CD4-positive, alpha-beta T cell treated with Interleukin-17A for 1 hour (primary cell): ENCODE results near the gene SAMD10.

ENCODE experiments used
- DNase-seq: peaks from one replicate; pipeline ENCODE4 v3.0.0-alpha.2; 2020

The SAMD10 gene

DNA sequence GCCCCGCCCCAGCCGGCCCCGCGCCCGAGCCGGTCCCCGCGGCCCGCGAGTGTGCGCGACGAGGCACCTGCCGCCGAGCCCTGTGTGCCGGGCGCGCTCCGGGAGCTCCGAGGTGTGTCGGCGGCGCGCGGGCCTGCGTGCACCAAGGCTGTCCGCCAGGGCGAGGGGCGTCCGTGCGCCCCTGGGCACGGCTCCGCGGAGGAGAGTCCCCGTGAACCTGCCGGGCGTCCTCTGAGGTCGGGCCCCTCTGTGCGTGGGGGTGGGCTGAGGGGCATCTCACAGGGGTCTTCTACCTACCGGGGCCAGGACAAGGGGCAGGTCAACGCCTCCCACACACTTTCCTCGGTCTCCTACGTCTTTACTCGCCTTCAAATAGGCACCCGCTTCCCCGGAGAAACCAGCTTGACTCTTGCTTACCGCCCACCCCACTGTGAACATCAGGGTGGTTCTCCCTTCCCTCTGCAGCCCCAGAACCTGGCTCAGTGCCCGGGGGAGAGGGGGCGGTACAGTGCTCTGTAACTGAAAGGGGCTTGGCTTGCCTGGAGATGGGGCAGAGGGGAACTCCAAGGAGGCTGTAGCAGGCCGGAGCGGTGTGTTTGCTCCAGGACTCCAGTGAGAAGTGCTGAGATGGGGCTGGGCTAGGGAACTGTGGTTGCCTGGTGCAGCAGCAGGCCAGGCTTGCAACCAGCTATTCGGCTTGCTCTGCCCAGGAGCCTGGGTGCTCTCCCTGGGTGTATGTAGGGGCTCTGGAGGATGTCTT lies at the start of gene SAMD10:
Gene SAMD10 (minus strand): TSS at position 86 of the 760 bp plus-strand sequence. CDS start 175 bp downstream, outside the sequence.
- DNase-seq: peak; percentile 69

DNA sequence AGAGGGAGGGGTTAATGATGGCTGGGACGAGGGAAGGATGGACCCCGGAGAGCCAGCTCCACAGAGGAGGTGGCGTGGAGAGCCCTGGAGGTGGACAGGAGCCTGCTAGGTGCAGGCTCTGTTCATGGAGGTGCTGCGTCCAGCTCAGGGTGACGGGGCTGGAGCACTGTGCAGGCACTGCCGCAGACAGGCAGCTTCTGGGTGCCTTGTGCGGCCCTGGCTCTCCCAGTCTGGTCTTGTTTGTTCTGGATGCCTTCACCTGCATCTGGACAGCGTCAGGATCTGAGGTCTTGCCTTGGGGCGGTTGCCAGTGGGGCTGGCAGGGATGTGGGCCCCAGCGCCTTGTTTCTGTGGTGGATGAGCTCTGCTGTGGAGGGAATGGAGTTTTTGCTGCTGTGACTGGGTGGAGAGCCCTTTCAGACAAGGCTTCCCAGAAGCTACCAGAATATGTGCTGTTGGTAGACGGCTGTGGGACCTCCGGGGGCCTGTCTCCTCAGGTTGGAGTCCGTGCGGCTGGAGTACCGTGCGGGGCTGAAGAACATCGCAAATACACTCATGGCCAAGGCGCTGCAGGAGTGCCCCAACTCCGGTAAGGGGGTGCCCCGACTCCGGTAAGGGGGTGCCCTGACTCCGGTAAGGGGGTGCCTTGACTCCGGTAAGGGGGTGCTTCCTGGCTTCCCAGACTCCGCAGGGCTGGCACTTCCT lies 48.7 kb upstream of the SAMD10 start:
- no peak for DNase-seq

DNA sequence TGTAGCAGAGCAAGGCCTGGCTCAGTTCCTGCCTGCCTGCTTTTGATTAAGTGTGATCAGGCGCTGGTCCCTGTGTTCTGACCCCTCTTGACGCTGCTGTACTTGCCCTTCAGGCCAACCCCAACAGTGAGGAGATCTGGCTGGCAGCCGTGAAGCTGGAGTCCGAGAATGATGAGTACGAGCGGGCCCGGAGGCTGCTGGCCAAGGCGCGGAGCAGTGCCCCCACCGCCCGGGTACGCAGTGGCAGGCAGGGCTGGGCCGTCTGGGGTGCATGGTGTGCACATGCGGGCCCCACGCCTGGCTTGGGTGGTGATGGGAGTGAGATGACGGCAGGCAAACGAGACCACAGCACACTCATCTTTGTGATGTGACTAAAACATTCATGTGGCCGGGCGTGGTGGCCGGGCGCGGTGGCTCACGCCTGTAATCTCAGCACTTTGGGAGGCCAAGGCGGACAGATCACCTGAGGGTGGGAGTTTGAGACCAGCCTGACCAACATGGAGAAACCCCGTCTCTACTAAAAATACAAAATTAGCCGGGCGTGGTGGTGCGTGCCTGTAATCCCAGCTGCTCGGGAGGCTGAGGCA lies 46.5 kb upstream of the SAMD10 start:
- no peak for DNase-seq

DNA sequence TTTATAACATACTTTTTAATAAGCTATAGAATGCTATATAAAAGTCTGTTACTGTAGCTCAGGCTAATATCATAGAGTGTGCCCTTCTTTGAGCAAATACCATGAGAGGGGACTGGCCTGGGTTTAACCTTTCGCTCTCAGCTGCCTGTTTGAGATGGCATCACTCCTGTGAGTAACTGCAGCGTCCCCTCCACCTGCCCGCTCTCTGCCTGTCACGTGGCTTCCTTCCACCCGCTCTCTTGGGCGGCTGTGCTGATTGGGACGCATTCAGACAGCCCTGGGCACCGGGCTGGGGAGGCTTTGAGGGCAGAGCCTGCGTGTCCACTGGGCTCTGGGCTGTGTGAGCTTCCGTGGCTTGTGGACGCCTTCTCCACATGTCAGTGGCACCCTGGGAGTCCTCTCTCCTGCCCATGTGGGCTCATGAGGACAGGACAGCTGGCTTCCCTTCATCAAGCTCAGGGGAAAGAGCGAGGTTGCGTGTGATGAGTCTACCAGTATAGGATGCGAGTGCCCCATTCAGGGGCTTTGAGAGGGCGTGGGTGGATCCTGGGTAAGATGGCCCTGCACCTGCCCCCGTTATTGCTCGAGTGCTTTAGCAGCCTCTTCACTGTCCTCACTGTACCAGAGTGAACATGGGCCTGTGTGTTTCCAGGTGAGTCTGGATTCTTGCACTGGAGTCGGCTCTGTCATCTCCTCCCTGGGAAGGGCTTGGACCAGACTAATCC lies 45.8 kb upstream of the SAMD10 start:
- DNase-seq: no peak

DNA sequence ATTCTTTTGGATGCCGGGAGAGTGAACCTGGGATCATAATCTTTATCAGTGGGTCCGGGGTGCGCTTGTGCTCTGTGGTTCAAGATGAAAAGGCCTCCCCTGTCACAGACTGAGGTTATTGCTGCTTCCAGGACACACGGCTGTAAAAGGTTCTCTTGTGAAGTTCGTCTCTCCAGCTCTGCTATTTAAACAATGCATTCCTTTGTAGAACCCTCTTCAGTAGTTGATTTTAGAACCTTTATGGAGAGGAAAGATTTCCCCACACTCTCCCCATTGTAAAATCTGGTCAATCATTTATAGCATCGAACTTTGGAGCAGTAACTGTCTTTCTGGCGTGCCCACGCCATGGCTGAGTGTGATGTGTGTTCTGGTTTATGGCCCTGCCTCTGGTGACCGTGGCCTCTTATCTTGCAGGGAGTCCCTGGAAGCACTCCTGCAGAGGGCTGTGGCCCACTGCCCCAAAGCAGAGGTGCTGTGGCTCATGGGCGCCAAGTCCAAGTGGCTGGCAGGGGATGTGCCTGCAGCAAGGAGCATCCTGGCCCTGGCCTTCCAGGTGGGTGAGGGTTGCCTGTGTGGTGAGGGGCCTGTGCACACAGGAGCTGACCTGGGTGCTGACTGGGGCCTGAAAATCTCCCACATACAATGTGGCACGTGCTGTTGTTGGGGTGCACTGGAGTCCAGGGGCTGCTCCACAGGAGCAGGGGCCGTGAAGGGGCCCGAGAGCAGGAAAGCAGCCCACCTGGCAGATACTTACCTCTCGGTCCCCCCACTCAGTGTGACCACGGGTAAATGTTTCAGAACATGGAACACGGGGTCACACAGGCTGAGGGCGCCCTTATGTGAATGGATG lies 44.9 kb upstream of the SAMD10 start:
- no peak for DNase-seq

DNA sequence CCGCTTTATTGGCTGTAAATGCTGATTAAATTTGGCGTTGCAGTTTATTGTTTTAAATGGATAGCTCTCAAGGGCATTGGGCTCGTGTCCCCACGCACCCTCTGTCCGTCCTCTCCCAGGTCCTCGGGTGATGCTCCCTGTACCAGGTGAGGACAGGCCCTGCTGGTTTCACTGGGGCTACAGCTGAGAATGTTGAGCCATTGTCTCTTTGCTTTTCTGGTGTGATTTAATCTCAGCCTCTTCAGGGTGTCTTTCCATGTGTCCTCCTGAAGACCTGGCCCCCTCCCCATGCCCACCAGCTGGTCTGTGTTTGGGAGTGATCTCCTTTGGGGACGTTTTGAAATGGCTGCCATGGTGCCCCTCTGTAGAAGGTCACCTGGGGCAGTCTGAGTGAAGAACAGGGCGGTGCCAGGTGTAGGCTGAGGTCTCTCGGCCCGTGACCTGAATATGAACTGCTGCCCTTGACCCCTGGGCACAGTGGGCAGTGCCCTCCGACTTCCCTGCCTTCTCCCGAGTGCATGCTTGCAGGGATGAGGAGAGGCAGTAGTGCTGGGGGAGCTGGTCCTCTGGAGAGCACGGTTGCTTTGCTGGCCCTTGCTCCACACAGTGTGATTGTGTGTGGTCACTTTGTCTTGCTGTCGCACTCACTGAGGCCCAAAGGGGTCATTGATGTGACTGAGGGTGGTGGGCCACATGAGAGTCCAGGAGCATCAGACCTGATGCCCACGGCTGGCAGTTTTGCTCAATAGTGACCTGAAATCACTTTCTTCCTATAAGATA lies 44.1 kb upstream of the SAMD10 start:
- no peak for DNase-seq

DNA sequence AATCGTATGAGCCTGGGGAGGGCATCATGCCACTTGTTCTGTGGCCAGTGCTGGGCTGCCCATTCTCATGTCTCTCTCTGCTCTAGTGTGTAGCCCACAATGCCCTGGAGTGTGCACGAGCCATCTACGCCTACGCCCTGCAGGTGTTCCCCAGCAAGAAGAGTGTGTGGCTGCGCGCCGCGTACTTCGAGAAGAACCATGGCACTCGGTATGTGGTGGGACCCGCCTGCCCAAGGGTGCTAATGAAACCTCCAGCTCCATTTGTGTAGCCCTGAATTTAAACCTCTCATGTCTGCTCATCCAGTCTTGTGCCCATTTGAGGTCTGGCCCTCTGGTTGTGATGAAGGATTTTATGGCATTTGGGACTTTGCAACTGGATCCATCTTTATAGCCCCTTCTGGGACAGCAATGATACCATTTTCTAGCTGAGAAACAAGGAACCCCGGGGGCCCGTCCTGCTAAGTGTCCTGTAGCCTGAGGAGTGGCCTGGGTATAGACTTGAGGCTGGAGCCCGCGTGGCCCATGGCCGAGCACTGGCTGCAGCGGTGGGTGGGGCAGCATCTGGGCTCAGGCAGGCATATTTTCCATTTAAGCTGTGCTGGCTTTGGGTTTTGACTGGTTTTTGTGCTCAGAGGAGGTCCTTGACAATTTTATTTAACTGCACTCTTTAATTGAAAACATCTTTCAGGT lies 43.4 kb upstream of the SAMD10 start:
- DNase-seq: no peak

DNA sequence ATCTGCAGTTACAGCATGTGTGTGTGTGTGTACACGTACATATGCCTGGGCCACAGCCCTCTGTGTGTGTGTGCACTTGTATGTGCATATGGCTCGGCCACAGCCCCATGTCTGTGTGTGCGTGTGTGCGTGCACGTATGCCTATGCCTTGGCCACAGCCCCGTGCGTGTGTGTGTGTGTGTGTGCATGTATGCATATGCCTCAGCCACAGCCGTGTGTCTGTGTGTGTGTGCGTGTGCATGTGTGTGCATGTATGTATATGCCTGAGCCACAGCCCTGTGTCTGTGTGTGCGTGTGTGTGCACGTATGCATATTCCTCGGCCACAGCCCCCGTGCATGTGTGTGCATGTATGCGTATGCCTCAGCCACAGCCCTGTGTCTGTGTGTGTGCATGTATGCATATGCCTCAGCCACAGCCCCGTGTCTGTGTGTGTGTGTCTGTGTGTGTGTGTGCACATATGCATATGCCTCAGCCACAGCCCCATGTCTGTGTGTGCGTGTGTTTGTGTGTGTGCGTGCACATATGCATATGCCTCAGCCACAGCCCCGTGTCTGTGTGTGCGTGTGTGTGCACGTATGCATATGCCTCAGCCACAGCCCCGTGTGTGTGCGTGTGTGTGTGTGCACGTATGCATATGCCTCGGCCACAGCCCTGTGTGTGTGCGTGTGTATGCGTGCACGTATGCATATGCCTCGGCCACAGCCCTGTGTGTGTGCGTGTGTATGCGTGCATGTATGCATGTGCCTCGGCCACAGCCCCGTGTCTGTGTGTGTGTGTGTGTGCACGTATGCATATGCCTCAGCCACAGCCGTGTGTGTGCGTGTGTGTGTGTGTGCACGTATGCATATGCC lies 41.9 kb upstream of the SAMD10 start:
- DNase-seq: no peak

DNA sequence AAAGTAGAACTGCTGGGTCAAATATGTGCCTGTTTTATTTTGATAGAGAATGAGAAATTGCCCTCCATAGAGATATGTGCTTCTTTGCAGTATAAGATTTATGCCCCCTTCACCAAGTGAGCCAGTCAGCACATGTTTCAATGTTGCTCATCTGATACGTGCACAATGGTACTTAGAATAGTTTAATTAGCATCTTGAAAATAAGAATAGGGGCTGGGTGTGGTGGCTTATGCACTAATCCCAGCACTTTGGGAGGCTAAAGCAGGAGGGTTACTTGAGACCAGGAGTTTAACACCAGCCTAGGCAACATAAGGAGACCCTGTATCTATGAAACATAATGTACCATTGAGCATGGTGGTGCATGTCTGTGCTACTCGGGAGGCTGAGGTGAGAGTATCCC lies 36.2 kb upstream of the SAMD10 start:
- DNase-seq: no peak

DNA sequence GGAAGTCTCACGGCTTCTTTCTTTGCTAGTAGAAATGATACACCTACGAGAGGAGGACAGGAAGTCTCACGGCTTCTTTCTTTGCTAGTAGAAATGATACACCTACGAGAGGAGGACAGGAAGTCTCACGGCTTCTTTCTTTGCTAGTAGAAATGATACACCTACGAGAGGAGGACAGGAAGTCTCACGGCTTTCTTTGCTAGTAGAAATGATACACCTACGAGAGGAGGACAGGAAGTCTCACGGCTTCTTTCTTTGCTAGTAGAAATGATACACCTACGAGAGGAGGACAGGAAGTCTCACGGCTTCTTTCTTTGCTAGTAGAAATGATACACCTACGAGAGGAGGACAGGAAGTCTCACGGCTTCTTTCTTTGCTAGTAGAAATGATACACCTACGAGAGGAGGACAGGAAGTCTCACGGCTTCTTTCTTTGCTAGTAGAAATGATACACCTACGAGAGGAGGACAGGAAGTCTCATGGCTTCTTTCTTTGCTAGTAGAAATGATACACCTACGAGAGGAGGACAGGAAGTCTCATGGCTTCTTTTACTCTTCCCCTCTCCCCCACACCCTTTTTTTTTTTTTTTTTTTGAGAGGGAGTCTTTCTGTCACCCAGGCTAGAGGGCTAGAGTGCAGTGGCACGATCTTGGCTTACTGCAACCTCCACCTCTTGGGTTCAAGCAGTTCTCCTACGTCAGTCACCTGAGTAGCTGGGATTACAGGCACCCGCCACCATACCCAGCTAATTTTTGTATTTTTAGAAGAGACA lies 33.1 kb upstream of the SAMD10 start:
- DNase-seq: peak; percentile 49

DNA sequence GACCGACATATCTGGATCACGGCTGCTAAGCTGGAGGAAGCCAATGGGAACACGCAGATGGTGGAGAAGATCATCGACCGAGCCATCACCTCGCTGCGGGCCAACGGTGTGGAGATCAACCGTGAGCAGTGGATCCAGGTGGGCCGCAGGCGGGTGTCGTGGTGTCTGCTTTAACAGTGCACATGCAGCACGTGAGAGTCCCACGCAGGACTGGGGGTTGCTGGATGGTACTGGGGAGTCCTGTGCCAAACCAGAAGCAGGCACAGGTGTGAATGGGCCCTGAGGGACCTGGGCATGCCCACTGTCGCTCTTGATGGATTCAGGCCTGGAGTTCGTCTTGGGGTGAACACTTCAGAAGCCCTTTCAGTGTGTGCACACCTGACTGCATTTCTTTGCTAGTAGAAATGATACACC lies 31.9 kb upstream of the SAMD10 start:
- DNase-seq: peak; percentile 10

DNA sequence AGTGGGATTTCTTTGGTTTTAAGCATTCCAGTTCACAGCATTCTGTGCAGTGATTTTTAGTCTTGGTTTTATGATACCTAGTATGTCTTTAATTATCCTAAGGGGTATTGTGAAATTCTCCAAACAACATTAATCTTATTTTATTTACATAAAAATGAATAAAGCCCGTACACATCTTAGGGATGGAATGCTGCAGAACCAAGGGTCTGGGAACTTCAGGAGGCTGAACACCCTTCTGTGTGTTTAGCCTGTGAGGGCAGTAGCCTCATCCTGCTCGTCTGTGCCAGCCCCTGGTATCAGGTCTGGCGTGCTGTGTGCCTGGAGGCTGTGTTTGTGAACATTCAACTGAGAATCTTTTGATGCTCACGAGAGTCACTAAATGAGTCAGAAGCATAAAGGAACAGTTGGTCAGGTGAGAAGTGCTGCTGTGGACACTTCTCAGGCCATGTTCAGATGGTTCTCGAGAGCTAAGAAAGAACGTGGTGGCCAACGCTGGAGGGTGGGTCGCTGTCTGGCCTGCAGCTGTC lies 31.3 kb upstream of the SAMD10 start:
- no peak for DNase-seq

DNA sequence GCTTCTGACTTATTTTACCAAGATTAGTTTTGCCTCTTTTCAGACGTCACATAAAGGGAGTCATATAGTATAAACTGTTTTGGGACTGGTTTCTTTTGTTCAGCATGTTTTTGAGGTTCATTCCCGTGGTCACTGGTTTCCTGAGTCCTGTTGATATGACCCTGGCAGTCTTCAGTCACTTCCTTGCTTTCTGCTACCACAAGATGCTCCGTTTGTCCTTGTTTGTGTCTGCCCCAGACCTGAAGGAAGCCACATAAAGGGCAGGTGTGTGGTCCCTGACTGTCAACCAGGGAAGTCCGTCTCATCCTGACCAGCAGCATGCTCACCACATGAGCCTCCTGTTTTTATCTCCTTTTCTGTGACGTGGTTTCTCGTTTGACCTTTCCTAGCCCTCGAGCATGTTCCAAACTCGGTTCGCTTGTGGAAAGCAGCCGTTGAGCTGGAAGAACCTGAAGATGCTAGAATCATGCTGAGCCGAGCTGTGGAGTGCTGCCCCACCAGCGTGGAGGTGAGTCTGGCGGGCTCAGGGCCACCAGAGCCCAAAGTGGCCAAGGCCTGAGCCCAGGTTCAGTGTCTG lies 30.5 kb upstream of the SAMD10 start:
- DNase-seq: no peak

DNA sequence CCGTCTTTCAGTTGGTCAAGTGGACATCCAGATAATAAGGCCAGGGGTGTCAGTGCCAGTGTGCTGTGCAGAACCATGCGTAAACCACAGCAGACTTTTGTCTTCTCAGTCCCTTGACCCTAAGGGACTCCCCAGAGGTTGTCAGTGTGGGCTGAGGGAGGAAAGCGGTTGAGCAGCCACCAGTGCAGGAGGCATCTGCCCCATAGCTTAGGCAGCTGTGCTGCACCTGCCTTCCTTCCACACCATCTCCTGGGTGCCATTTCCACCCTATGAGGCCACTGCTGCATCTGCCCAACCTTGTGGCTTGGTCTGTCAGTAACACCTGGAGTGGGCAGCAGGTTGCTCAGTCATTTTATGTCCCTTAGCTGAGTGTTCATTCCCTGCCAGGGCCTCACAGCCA lies 27.5 kb upstream of the SAMD10 start:
- no peak for DNase-seq

DNA sequence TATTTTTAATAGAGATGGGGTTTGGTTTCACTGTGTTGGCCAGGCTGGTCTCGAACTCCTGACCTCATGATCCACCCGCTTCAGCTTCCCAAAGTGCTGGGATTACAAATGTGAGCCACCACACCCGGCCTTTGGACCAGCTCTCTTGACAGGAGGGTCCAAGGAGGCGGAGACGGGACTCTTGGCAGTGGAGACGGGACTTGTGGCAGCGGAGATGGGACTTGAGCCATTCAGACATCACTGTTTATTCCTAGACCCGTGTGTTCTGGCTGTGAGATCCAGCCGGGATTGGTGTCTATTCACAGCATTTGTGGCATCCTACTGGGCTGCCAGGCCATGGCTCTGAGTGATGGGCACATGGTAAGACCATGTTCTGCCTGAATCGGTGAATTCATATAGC lies 27.0 kb upstream of the SAMD10 start:
- no peak for DNase-seq

DNA sequence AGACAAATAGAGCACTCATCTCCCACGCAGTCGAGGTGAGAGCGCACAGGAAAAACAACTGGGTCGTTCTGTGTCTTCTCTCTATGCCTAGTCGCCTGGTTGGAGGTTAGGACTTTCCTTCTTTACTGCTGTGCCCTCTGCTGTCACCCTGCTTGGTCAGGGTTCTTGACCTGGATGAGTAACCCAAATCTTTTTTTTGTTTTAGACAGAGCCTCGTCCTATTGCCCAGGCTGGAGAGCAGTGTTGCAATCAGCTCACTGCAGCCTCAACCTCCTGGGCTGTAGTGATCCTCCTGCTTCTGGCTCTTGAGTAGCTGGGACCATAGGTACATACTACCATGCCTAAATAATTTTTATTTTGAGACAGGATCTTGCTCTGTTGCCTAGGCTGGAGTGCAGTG lies 26.0 kb upstream of the SAMD10 start:
- DNase-seq: no peak

DNA sequence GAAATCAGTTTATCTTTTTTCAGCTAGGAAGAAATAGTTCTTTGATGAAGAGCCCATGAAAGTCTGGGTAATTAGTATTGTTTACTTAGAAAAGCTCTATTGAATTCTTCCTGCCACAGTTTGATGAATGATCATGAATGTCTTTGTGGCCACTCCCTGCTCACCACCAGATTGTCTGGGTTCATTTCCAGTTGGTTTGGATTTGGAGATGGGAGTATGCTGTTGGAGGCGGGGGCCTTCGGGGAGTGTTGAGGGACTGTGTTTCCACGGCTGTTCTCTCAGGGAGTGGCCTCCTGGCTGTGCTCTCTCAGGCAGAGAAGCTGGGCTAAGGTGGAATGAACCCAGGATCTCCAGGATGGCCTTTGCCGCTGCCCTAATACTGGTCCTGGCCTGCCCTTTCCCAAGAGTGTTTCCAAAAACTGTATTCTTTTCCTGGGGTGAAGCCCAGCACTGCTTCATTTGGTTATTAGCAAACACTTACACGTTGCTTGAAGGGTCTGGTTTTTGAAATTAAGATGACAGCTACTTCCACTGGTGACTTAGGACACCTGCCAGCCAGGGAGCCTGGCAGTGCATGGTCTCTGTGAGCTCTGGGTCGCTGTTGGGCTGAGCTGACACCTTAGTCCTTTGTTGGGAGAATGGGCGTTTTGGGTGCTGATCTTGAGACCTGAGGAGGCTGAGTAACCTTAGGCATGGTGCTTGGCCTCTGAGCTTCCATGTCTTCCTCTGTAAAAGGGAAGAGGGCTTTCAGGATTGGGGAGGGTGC lies 24.7 kb upstream of the SAMD10 start:
- DNase-seq: no peak

DNA sequence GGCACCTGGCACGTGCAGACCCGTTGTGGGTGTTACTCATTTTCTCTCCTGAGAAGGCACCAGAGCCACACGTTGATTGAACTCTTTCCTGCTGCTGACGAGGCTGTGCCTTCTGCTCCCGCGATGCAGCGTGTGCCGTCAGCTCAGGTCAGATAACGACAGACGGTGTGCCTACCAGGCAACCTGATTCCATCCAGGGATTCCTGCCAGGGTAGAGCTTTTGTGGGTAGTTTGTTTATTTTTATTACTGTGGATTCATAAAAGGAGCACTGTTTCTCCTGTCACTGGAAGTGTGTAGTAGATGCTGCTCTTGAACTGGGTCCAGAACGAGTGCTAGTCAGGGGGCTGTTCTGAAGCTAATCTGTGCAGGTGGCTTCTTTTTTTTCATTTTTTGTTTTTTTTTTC lies 22.2 kb upstream of the SAMD10 start:
- no peak for DNase-seq
